Neural cell (in vitro differentiated cells): ENCODE data around the gene OR52W1. TPM values are rescaled to one million over a fixed set of nuclear protein-coding genes. Genes with fewer than 3 reads are reported as not detected.

ENCODE experiments used
- H2AFZ ChIP-seq: fragments of 200-600, 300-800 bp; sonication (generic), shearing (Covaris generic); 2 replicates; pipeline ENCODE4 v1.6.0; 2014; ENCODE audit warnings: low read depth, mild to moderate bottlenecking, antibody characterized with exemption, low read length, moderate library complexity
- H3F3A ChIP-seq: fragments of 200-600 bp; shearing (Covaris generic); 2 replicates; pipeline ENCODE4 v1.6.1; 2016; ENCODE audit warnings: mild to moderate bottlenecking, moderate library complexity, mixed read lengths, antibody characterized with exemption, low read length; ENCODE audit not compliant: insufficient read depth, poor library complexity, severe bottlenecking
- H3K27ac ChIP-seq: fragments of 200-600, 300-800 bp; sonication (generic), shearing (Covaris generic); 2 replicates; pipeline ENCODE4 v1.5.1; 2014; ENCODE audit warnings: mild to moderate bottlenecking, low read length, moderate library complexity
- H3K27me3 ChIP-seq: fragments of 300-800, 200-600 bp; sonication (generic), shearing (Covaris generic); 2 replicates; pipeline ENCODE4 v1.6.0; 2014; ENCODE audit warnings: mild to moderate bottlenecking, low read depth, low read length, moderate library complexity; ENCODE audit not compliant: insufficient read depth
- H3K36me3 ChIP-seq: fragments of 300-800, 200-600 bp; sonication (generic), shearing (Covaris generic); 2 replicates; pipeline ENCODE4 v1.5.1; 2014; ENCODE audit warnings: mild to moderate bottlenecking, antibody characterized with exemption, low read length, moderate library complexity; ENCODE audit not compliant: insufficient read depth
- H3K4me2 ChIP-seq: fragments of 300-800, 200-600 bp; sonication (generic), shearing (Covaris generic); 2 replicates; pipeline ENCODE4 v1.6.0; 2014; ENCODE audit warnings: mild to moderate bottlenecking, low read length
- H3K4me3 ChIP-seq: fragments of 300-800, 200-600 bp; sonication (generic), shearing (Covaris generic); 2 replicates; pipeline ENCODE4 v1.5.1; 2014; ENCODE audit warnings: mild to moderate bottlenecking, low read length, moderate library complexity
- H3K79me2 ChIP-seq: fragments of 200-600 bp; shearing (Covaris generic); replicated peaks from 2 replicates; pipeline ENCODE4 v1.6.0; 2014; ENCODE audit warnings: mild to moderate bottlenecking, low read length, moderate library complexity; ENCODE audit not compliant: insufficient read depth
- H3K9ac ChIP-seq: fragments of 300-800, 200-600 bp; sonication (generic), shearing (Covaris generic); 2 replicates; pipeline ENCODE4 v1.6.1; 2016; ENCODE audit warnings: mild to moderate bottlenecking, low read length, mixed read lengths
- H3K9me2 ChIP-seq: fragments of 200-600 bp; shearing (Covaris generic); 2 replicates; pipeline ENCODE4 v1.6.1; 2016; ENCODE audit warnings: mild to moderate bottlenecking, low read length, mixed read lengths; ENCODE audit not compliant: insufficient read depth
- H3K9me3 ChIP-seq: fragments of 200-600, 300-800 bp; sonication (generic), shearing (Covaris generic); 2 replicates; pipeline ENCODE4 v1.6.1; 2016; ENCODE audit warnings: mild to moderate bottlenecking, mixed run types, low read length, moderate library complexity, mixed read lengths
- H4K20me1 ChIP-seq: fragments of 200-600 bp; shearing (Covaris generic); 2 replicates; pipeline ENCODE4 v1.6.1; 2016; ENCODE audit warnings: mild to moderate bottlenecking, mixed run types; ENCODE audit not compliant: insufficient read depth
- EP300 ChIP-seq: fragments of 450-650 bp; conservative IDR thresholded peaks from 2 replicates; pipeline ENCODE4 v1.6.1; 2014; ENCODE audit warnings: antibody characterized with exemption, mild to moderate bottlenecking, moderate library complexity; ENCODE audit not compliant: poor library complexity, severe bottlenecking
- EZH2 ChIP-seq: fragments of 200-600, 300-800 bp; shearing (Covaris generic), sonication (generic); IDR thresholded peaks from 2 replicates; pipeline ENCODE4 v1.6.1; 2014; ENCODE audit warnings: antibody characterized with exemption, low read length, borderline replicate concordance, mild to moderate bottlenecking; ENCODE audit not compliant: insufficient read depth, poor library complexity, severe bottlenecking
- MXI1 ChIP-seq: fragments of 450-650 bp; conservative IDR thresholded peaks from 2 replicates; pipeline ENCODE4 v1.6.1; 2014; ENCODE audit warnings: antibody characterized with exemption, mild to moderate bottlenecking; ENCODE audit not compliant: poor library complexity, severe bottlenecking
- RAD21 ChIP-seq: fragments of 450-650 bp; conservative IDR thresholded peaks from 2 replicates; pipeline ENCODE4 v1.6.1; 2014; ENCODE audit warnings: antibody characterized with exemption, mild to moderate bottlenecking, moderate library complexity
- REST ChIP-seq: IDR thresholded peaks from 2 replicates; pipeline ENCODE4 v1.6.1; 2012; ENCODE audit warnings: borderline replicate concordance
- TAF1 ChIP-seq: IDR thresholded peaks from 2 replicates; pipeline ENCODE4 v1.6.1; 2012; ENCODE audit warnings: low read depth
- polyA plus RNA-seq: library from polyadenylated mRNA; depleted of rRNA; stranded (reverse); fragments of >200 nt; gene quantifications from 2 replicates; pipeline ENCODE4 v1.2.3, GENCODE V29; 2014
- TF ChIP-seq, protein P1 (sequence below): fragments of 450-650 bp; IDR thresholded peaks from 2 replicates; pipeline ENCODE4 v1.5.1; 2014; ENCODE audit warnings: antibody characterized with exemption, mild to moderate bottlenecking, moderate library complexity; ENCODE audit not compliant: poor library complexity, severe bottlenecking

The OR52W1 gene
- polyA plus RNA-seq, 1 donor from 2014 or later, result not detected

GRCh38 chr11:6205366-6205765 is 6.3 kb downstream of the OR52W1 start, which contains the start of gene C11orf42:
TSS of gene C11orf42 (plus strand) at chr11:6205557. CDS start at chr11:6205616, 59 bp downstream.
- H4K20me1 ChIP-seq, result no peaks in the 10 kb centered on the region
- H3F3A ChIP-seq, result no peaks in the 10 kb centered on the region
- H3K27me3 ChIP-seq, result no peaks in the 10 kb centered on the region
- no peak within 1 kb of the TSS for H2AFZ ChIP-seq
- H3K9me2 ChIP-seq, result no peaks in the 10 kb centered on the region
- no peak within 1 kb of the TSS for H3K9ac ChIP-seq
- no peaks in the 10 kb centered on the region for H3K9me3 ChIP-seq
- TF ChIP-seq EZH2, result no peak
- TF ChIP-seq, protein P1, sequence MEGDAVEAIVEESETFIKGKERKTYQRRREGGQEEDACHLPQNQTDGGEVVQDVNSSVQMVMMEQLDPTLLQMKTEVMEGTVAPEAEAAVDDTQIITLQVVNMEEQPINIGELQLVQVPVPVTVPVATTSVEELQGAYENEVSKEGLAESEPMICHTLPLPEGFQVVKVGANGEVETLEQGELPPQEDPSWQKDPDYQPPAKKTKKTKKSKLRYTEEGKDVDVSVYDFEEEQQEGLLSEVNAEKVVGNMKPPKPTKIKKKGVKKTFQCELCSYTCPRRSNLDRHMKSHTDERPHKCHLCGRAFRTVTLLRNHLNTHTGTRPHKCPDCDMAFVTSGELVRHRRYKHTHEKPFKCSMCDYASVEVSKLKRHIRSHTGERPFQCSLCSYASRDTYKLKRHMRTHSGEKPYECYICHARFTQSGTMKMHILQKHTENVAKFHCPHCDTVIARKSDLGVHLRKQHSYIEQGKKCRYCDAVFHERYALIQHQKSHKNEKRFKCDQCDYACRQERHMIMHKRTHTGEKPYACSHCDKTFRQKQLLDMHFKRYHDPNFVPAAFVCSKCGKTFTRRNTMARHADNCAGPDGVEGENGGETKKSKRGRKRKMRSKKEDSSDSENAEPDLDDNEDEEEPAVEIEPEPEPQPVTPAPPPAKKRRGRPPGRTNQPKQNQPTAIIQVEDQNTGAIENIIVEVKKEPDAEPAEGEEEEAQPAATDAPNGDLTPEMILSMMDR, result no peak
- TF ChIP-seq MXI1, result no peak
- no peak for TF ChIP-seq RAD21
- no peaks in the 10 kb centered on the region for H3K79me2 ChIP-seq
- no peak within 1 kb of the TSS for H3K4me2 ChIP-seq
- no peaks in the 10 kb centered on the region for H3K36me3 ChIP-seq
- H3K4me3 ChIP-seq, result no peak within 1 kb of the TSS
- no peak within 1 kb of the TSS for H3K27ac ChIP-seq

DNA sequence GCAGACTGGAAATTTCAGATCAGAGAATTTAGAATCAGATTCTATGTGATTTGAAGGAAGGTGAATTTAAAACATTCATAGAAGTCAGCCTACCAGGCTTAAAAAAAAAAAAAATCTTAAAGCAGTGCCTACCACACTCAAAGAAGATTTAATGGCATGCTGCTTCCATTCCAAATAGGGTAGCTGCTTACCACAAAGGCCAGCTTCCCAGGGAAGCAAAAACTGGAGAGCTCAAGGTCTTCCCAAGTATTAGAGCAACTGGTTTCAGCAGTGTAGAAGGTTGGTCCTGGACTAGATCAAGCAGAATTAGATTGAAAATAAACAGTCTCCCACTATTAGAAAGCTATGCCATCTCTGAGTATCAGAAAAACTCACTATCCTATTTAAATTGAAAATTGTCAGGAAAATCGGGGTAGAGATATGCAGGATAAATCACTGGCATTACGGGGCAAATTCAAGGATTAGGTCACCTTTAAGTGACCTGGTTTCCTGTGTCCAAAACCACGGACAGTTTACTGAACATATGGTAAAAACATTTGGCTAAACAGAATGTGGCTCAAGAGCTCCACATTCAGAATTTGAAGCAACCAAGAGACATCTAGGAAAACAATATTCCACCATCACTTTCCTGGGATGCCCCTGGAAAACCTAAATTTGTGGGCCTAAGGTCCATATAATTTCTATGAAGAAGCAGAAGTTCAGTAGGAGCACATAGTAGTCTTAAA is 7.6 kb downstream of the OR52W1 start:
- no peak overlapping the region for H3K4me2 ChIP-seq
- no peaks in the 10 kb centered on the region for H3K9me2 ChIP-seq
- no peaks in the 10 kb centered on the region for H3K9me3 ChIP-seq
- H3K27me3 ChIP-seq, result no peaks in the 10 kb centered on the region
- TF ChIP-seq TAF1 (no peak), EP300 (no peak), REST (no peak), RAD21 (no peak), MXI1 (no peak), EZH2 (no peak)
- TF ChIP-seq, protein P1, result no peak
- H3K36me3 ChIP-seq, result no peaks in the 10 kb centered on the region
- no peaks in the 10 kb centered on the region for H3K79me2 ChIP-seq
- H3K4me3 ChIP-seq, result no peak overlapping the region
- H2AFZ ChIP-seq, result no peak overlapping the region
- H3K9ac ChIP-seq, result no peak overlapping the region
- no peak overlapping the region for H3K27ac ChIP-seq
- H3F3A ChIP-seq, result no peaks in the 10 kb centered on the region
- H4K20me1 ChIP-seq, result no peaks in the 10 kb centered on the region
